GM21786 (cell line): ENCODE data around the gene IRAK4.

Experiments
- ATAC-seq: cut with Tn5 transposase; IDR thresholded peaks from one replicate; pipeline ENCODE4 v1.9.1; 2021; ENCODE audit not compliant: unreplicated experiment

The IRAK4 gene

GRCh38 chr12:43835656-43836474, 77.1 kb downstream of the IRAK4 start, which contains the start of gene TMEM117:
Gene TMEM117, plus strand, starts transcription at chr12:43836081.
- peak; percentile 71 for ATAC-seq

- peak; percentile 17 for ATAC-seq
These were observed 77.8 kb downstream of the IRAK4 start for GRCh38 chr12:43836475-43836989.
